ENCODE data around the gene POLH. TPM values are rescaled to one million over a fixed set of nuclear protein-coding genes. Genes with fewer than 3 reads are reported as not detected.
"Not testable (repeated sequence)": the region's sequence is repeated elsewhere in the genome, so short reads cannot be mapped to it uniquely, and the experiment has no call there.

The POLH gene
- total RNA-seq, 1 experiment from 2014 or later = 28.4 TPM

- Histone ChIP-seq H3K27me3 (ENCODE audit: control insufficient read depth, insufficient read depth, low read length) (no peaks in the 10 kb centered on the region), H3K4me1 (ENCODE audit: control insufficient read depth, insufficient read depth, low read length) (no peaks in the 10 kb centered on the region), H3K9me3 (ENCODE audit: control insufficient read depth, insufficient read depth, low read depth, low read length) (no peaks in the 10 kb centered on the region), H3K36me3 (ENCODE audit: control insufficient read depth, insufficient read depth, low read length) (peaks cover 46% of the 10 kb centered on the region), H3K27ac (ENCODE audit: low read length) (no peak overlapping the region), H3K4me3 (ENCODE audit: low read depth in 2 of 2, low read length in 2 of 2) (no peak overlapping the region)
- CTCF ChIA-PET = no interaction called here
- in situ Hi-C loops (cut with HindIII; ENCODE audit: low pct_unique_long_range_greater_than_20kb, low sequenced_read_pairs) (no loop called here), intact Hi-C loops (cut with micrococcal nuclease; ENCODE audit: unreplicated experiment) (no loop called here)
- no peak for TF ChIP-seq REST (IDR thresholded peaks at IDR 0.05; ENCODE audit: insufficient read depth in 1 of 2, low read depth in 2 of 2, low read length in 1 of 2)
- no peak for TF ChIP-seq TCF7L2 (IDR thresholded peaks at IDR 0.05; ENCODE audit: low read depth, low read length)
- TF ChIP-seq POLR2AphosphoS5 (IDR thresholded peaks at IDR 0.05; ENCODE audit: low read depth, low read length) = no peak
- TF ChIP-seq, protein P1, sequence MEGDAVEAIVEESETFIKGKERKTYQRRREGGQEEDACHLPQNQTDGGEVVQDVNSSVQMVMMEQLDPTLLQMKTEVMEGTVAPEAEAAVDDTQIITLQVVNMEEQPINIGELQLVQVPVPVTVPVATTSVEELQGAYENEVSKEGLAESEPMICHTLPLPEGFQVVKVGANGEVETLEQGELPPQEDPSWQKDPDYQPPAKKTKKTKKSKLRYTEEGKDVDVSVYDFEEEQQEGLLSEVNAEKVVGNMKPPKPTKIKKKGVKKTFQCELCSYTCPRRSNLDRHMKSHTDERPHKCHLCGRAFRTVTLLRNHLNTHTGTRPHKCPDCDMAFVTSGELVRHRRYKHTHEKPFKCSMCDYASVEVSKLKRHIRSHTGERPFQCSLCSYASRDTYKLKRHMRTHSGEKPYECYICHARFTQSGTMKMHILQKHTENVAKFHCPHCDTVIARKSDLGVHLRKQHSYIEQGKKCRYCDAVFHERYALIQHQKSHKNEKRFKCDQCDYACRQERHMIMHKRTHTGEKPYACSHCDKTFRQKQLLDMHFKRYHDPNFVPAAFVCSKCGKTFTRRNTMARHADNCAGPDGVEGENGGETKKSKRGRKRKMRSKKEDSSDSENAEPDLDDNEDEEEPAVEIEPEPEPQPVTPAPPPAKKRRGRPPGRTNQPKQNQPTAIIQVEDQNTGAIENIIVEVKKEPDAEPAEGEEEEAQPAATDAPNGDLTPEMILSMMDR (IDR thresholded peaks at IDR 0.05) = no peak
- no peak for TF ChIP-seq SIN3A (IDR thresholded peaks at IDR 0.05; ENCODE audit: borderline replicate concordance, insufficient read depth, low read depth, low read length)
- BruUV-seq (replicated peaks) = no TSS peak
- no peak for ATAC-seq
- DNase-seq (ENCODE audit: low read depth, low spot score) = no peak
- POLR2A ChIA-PET = no interaction called here
Observed at GRCh38 chr6:43547222-43547621, 28.8 kb upstream of the POLH start.

GRCh38 chr6:43557620-43558019, 18.4 kb upstream of the POLH start:
- CTCF ChIA-PET; H3K9me3 ChIP-seq (ENCODE audit: control insufficient read depth, insufficient read depth, low read depth, low read length): not testable (repeated sequence)

DNA sequence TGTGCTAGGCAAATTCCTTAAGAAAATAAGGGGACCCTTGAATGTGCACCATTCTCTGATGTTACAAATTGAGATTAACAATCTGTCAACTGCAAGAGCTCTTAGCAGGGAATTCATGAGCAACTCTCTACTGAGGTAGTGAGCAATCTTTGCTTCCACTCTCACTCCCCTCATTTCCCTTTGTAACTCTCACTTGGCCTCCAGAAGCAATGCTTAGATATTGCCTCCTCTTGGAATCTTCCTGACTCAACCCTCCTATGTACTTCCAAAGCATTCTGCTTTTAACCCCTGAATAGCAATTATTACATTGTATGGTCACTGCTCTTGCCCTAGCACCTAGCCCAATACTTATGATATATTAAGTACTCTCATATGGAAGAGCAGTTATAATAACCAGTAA, 16.7 kb upstream of the POLH start:
- H3K4me1 ChIP-seq (ENCODE audit: control insufficient read depth, insufficient read depth, low read length) = no peaks in the 10 kb centered on the region
- POLR2A ChIA-PET = no interaction called here
- intact Hi-C loops (cut with micrococcal nuclease; ENCODE audit: unreplicated experiment) = no loop called here
- CTCF ChIA-PET = no interaction called here
- in situ Hi-C loops (cut with HindIII; ENCODE audit: low pct_unique_long_range_greater_than_20kb, low sequenced_read_pairs) = no loop called here
- DNase-seq (ENCODE audit: low read depth, low spot score) = no peak
- no peaks in the 10 kb centered on the region for H3K27me3 ChIP-seq (ENCODE audit: control insufficient read depth, insufficient read depth, low read length)
- no peak overlapping the region for H3K27ac ChIP-seq (ENCODE audit: low read length)
- no peak overlapping the region for H3K4me3 ChIP-seq (ENCODE audit: low read depth in 2 of 2, low read length in 2 of 2)
- H3K9me3 ChIP-seq (ENCODE audit: control insufficient read depth, insufficient read depth, low read depth, low read length) = no peaks in the 10 kb centered on the region
- ATAC-seq = 0 out of 2 replicates have a peak, but pooled peaks have one; percentile 21
- peaks cover 54% of the 10 kb centered on the region for H3K36me3 ChIP-seq (ENCODE audit: control insufficient read depth, insufficient read depth, low read length)
- TF ChIP-seq TCF7L2 (IDR thresholded peaks at IDR 0.05; ENCODE audit: low read depth, low read length) (no peak), REST (IDR thresholded peaks at IDR 0.05; ENCODE audit: insufficient read depth in 1 of 2, low read depth in 2 of 2, low read length in 1 of 2) (no peak), POLR2AphosphoS5 (IDR thresholded peaks at IDR 0.05; ENCODE audit: low read depth, low read length) (no peak), SIN3A (IDR thresholded peaks at IDR 0.05; ENCODE audit: borderline replicate concordance, insufficient read depth, low read depth, low read length) (no peak)
- TF ChIP-seq, protein P1 (IDR thresholded peaks at IDR 0.05) = no peak
- TSS peak; percentile 12 for BruUV-seq (replicated peaks)

More at GRCh38 chr6:43557620-43558019, 18.4 kb upstream of the POLH start:
- intact Hi-C loops (cut with micrococcal nuclease; ENCODE audit: unreplicated experiment); H3K4me1 ChIP-seq (ENCODE audit: control insufficient read depth, insufficient read depth, low read length); H3K4me3 ChIP-seq (ENCODE audit: low read depth in 2 of 2, low read length in 2 of 2); BruUV-seq (replicated peaks); H3K27me3 ChIP-seq (ENCODE audit: control insufficient read depth, insufficient read depth, low read length); in situ Hi-C loops (cut with HindIII; ENCODE audit: low pct_unique_long_range_greater_than_20kb, low sequenced_read_pairs); DNase-seq (ENCODE audit: low read depth, low spot score); ATAC-seq; H3K27ac ChIP-seq (ENCODE audit: low read length): not testable (repeated sequence)
- POLR2A ChIA-PET = interaction anchor here (0.6 kb wide), 1 partner anchor 17 kb away, joined by 7 read pairs; no protein-coding TSS in a partner anchor
- H3K36me3 ChIP-seq (ENCODE audit: control insufficient read depth, insufficient read depth, low read length) = peaks cover 53% of the 10 kb centered on the region
